GM19193 (cell line): ENCODE measurements around the gene RALGPS1.

Experiments
- POLR2A ChIP-seq: IDR thresholded peaks from 4 replicates; pipeline ENCODE4 v1.6.1; 2011; ENCODE audit not compliant: insufficient read depth, insufficient read length; ENCODE audit errors: extremely low read depth

RALGPS1 gene

DNA sequence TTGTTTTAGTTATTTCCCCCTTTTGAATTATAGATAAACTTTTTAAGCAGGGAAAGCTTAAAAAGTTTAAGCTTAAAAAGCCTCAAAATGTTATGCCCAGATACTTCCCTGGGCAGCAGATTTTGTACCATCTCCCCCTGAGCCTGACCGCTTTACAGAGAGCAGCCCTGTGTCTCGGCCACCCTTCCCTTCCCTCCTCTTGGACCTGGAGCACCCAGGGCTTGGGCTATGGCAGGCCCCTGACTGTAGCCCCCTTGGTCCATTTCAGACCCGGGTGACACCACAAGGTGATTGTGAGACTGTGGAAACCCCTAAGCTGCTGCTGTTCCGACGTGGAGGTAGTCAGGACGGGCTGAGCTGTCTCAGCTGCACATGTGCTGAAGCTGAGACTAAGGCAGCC is 97.7 kb downstream of the RALGPS1 start:
- TF ChIP-seq POLR2A: no peak

GRCh38 chr9:127013597-127013996 is 99.0 kb downstream of the RALGPS1 start:
- no peak for TF ChIP-seq POLR2A

DNA sequence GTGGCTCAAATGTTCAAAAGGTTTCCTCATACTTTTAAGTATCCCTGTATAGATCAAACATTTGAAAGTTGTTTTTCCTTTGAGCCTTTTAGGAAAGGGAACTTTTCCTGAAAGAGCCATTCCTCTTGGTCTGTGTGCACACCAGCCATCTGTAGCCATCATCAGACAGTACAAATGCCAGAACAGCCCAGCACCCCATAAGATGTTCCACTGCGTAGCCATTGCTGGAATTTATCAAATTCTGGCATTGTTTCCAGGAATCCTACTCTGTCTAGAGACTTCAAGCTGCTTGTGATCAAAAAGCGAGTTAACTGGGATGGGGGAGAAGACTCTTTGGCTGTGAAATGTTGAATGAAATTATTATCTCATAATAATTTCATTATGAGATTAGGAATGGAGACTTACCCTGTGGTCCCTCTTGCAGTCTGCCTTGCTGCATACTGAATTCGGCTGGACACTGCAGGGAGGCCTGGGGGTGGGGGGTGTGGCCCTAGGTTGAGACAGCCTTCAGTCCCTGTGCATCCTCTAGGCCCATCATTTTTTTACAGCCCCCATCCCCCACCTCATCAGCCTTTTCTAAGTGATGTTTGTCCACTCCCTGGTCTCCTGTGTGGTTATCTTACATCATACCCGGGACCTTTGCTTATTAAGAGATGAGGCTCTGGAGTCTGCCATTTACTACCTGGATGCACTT is 99.8 kb downstream of the RALGPS1 start:
- TF ChIP-seq POLR2A: no peak

DNA sequence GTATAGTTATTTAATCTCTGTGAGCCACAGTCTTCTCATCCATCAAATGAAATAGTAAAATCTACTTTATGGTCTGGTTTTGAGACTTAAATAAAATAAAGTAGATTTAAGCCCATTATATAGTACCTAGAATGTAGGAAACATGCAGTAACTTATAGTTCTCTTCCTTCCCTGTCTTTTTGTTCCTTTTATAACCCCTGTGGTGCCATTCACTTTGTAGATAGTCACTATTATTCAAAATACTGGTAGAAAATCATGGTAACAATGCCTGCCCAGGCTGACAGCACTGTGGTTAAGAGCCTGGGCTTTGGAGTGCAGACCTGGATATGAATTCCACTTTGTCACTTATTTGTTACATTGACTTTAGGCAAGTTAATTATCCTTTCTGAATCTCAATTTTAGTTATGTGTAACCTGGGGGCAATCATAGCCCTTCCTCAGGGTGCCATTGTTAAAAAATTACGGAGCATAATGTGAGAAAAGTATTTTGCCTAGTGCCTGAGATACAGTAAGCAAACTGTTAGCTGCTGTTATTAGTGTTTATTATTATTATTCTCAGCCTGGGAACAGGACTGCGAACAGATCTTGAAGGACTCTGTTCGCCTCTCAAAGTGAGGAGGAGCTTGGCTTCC is 100.4 kb downstream of the RALGPS1 start:
- TF ChIP-seq POLR2A: no peak

- TF ChIP-seq POLR2A: no peak
These were observed 101.4 kb downstream of the RALGPS1 start for GRCh38 chr9:127015921-127016512.

GRCh38 chr9:127018935-127019334 is 104.4 kb downstream of the RALGPS1 start:
- TF ChIP-seq POLR2A: no peak

DNA sequence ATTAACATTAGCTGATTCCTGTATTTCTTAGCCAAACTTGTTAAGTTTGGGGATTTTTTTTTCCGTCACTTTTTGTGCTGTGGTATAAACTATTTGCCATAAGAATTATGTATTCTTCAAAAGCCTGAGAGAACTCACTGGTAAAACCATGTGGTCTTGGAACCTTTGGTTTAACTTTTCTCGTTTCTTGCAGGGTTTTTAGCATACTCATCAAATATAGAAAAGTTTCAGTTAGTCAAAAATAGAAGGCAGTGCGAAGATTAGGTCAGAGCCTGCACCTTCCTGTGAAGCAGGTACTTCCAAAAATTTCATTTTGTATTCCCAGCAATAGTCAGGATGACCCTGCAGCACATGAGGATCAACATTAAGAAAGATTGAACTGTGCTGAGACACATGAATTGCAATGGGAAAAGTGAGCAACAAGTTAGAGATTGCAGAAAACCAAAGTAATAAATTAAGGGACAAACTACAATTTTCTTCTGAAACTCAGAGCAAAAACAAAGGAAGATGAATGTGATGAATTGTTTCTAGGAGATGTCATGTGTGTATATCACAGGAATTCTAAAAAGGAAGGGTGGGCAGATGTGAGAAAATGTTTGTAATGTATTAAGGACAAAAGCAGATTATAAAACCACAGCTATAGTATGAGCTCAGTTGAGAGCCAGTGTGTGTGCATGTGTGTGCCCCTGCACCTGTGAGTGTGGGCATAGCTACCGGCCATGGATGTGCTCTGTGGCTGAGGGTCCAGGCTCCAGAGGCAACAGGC is 105.6 kb downstream of the RALGPS1 start:
- TF ChIP-seq POLR2A: no peak

DNA sequence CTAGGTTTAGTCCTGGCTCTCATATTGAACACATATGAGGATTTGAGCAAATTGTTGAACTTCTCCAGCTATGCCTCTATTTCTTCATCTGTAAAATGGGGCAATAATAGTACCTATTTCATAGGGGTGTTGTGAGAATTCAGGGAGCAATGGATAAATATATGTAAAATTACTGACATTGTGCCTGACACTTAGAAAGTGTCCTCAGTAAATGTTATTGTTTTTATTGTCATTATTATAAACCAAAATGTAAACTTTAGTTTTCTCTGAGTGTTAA is 106.2 kb downstream of the RALGPS1 start:
- TF ChIP-seq POLR2A: no peak

DNA sequence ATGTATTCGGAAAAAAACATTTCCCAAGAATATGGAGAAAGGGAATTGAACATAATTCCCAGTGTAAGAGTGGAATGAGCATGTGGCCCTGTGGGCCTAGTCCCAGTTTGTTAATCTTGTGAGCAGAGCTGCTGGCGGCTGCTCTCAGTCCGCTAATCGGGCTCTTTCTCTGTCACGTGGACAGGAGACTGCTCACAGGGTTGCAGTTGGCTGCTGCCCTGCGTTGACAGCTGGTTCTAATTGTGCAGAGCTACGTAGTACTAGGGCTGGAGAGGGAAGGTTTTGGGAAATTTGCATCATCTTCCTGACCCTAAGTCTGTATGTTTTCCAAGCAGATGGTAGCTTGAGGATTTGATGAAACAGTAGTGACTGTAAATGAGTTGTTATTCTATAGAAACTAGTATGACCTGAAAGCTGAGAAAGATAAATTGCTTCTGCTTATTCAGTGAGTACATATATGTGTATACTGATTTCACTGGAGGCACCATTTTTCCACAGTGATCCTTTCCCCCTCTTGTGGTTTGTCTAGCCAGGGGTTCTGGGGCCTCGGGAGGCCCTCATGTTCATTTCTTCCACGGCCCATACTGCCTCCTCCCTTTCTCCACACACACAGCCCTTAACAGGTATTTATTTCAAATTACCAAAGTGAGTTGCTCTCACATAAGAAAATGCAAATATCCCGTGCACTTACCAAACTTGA is 107.2 kb downstream of the RALGPS1 start:
- TF ChIP-seq POLR2A: no peak

- TF ChIP-seq POLR2A: no peak
These were observed 108.5 kb downstream of the RALGPS1 start for GRCh38 chr9:127022913-127023660.

DNA sequence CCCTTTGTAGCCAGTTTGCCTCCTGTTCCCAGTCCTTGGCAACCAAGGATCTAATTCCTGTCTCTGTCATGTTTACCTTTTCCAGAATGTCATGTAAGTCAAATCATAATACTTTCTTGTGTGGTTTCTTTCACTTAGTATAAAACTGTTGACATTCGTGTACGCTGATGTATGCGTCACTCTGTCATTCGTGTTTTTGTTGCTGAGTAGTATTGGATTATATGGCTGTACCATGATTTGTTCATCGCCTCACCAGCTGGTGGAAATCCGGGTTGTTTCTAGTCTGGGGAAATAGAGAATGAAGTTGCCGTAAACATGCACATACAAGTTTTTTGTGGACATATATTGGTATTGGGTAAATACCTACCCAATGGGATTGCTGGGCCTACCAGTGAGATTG is 110.5 kb downstream of the RALGPS1 start:
- no peak for TF ChIP-seq POLR2A

- TF ChIP-seq POLR2A: no peak
These were observed 113.1 kb downstream of the RALGPS1 start for GRCh38 chr9:127027694-127028093.

- TF ChIP-seq POLR2A: no peak
These were observed 115.0 kb downstream of the RALGPS1 start for GRCh38 chr9:127029548-127029947.
